GM21360 (cell line): Measurements from ENCODE around the gene CDHR1.
"Not testable (repeated sequence)": the region's sequence is repeated elsewhere in the genome, so short reads cannot be mapped to it uniquely, and the experiment has no call there.

Source experiments
- ATAC-seq: cut with Tn5 transposase; IDR thresholded peaks from one replicate; pipeline ENCODE4 v1.9.1; 2021; ENCODE audit warnings: mild to moderate bottlenecking, moderate library complexity; ENCODE audit not compliant: unreplicated experiment

The CDHR1 gene

DNA sequence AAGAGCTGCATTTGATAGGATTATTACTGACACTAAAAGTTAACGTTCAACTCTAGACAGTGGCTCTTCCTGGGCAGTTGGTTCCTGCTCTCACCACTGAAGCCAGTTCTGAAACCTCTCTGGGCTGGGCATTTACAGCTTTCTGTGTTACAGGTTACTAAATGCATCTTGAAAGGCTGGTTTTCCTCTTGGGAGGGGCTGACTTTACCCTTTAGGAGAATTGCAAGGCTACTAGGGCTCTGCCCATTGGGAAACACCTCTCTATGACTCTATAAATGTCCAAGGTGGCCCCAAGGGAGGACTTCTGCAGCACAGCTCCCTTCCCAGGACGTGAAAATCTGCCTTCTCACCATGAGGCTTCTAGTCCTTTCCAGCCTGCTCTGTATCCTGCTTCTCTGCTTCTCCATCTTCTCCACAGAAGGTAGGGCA, 20.8 kb upstream of the CDHR1 start, which contains the start of gene GPR15LG:
TSS of gene GPR15LG (plus strand) at position 301 of the 429 bp plus-strand sequence. CDS start at position 352, 51 bp downstream.
- ATAC-seq = no peak

DNA sequence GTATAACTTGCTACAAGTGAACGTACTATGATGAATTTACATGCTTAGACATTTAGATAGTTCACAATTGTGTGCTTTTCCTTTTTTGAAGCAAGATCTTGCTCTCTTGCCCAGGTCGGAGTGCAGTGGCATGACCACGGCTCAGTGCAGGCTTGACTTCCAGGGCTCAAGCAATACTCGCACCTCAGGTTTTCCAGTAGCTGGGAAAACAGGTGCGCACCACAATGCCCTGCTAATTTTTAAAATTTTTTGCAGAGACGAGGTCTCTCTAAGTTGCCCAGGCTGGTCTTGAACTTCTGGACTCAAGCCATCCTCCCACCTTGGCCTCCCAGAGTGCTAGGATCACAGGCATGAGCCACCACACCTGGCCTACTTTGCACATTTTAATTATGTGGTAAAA, 18.9 kb upstream of the CDHR1 start:
- ATAC-seq = no peak

DNA sequence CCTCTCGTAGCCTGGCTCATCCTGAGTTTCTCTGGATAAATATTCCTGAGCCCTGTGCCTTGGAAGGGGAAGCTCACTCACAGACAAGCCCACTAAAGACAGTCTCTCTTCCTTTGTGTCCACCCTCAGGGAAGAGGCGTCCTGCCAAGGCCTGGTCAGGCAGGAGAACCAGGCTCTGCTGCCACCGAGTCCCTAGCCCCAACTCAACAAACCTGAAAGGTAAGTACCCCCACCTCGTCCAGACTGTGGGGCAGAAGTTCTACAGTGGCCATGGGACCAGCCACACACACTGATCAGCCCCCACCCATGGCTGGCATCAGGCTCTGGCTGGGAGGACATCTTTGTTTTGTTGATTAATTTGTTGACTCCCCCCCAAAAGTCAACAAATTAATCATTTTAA, 18.0 kb upstream of the CDHR1 start:
- ATAC-seq = no peak

DNA sequence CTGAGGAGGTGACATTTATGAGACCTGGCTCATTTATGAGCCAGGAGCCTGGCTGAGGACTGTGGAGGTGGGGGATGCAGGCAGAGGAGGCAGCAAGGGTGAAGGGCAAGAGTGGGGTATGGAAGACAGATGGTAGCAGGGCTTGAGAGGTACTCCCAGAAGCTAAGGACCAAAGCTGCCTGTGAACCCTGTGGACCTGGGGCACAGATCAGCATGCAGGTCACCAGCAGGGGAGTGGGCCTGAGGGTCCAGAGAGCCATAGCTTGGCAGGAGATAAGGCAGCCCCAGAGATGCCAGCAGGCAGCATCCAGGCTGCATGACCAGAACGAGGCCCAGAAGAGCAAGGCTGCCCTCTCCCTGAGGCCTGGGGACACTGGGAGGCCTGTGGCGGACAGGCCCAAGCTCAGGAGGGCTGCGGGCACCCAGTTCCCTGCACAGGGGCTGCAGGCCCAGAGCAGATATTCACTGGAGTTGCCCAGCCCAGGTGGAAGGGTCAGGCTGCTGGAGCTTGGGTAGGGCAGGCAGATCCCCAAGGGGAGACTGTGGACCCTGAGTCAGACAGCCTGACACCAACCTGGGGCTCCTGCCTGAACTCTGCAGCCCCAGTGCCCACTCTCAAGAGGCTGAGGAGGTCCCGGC, 17.4 kb upstream of the CDHR1 start:
- no peak for ATAC-seq

DNA sequence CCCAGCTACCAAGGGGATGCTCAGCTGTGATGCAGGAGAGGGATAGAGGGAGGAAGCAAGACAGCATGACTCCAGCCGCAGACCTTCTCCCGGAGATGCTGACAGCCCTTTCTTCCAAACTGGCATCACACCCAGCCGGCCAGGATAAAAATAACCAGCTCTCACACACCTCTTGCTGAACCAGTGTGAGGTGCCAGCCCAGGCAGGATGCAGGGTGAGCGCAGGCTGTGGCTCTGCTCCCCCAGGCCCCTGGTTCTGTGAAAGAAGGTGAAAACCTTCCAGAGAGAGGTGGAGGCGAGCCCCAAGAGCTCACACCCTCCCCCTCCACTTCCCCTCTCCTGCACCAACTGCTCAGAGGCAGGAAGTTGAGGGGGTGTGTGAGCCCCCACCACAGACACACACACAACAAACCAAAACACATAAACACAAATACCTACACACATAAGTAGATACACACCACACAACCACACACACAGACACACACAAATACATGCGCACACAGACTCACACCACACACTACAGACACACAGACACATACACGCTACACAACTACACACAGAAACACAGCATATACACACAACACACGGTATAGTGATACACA, 16.7 kb upstream of the CDHR1 start:
- ATAC-seq = no peak

DNA sequence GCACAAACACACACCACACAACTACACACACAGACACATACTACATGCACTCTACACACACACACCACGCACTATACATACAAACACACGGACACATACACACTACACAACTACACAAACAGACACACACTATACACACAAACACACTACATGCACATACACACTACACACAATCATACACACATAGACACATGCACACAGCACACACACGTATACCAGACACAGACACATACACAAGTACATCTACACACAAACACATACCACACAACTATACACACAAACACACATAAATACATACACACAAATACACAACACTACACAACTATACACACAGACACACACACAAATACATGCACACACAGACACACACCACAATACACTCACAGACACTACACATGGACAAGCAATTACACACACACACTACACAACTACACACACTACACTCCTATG, 16.2 kb upstream of the CDHR1 start:
- no peak for ATAC-seq

DNA sequence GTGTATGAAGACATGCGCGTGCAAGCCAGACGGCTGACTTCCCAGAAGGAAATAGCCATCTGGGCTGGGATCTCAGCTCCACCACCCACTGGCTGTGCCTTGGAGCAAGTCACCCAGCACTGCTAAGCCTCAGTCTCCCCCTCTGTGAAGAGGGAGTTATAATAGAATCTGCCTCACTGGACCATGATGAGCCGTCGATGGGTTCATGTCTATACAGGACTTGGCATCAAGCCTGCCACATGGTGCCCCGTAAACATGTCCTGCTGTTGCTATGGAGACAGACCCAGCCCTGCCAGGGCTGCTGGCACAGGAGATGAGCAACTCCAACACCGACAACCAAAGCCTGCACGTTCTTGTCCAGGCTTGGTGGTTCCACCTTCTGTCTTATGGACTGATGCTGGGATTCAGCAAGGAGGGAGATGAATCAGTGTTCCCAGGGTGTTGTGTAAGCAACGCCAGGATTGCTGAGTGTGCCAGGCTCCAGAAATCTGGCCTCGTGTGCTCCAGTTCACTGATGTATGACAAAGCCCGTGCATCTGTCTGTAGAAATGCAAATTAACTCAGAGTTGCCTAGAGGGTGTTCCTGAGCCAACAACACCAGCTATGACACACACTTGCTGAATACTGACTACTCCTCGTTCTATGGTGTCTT, 15.2 kb upstream of the CDHR1 start:
- ATAC-seq = peak; percentile 88

DNA sequence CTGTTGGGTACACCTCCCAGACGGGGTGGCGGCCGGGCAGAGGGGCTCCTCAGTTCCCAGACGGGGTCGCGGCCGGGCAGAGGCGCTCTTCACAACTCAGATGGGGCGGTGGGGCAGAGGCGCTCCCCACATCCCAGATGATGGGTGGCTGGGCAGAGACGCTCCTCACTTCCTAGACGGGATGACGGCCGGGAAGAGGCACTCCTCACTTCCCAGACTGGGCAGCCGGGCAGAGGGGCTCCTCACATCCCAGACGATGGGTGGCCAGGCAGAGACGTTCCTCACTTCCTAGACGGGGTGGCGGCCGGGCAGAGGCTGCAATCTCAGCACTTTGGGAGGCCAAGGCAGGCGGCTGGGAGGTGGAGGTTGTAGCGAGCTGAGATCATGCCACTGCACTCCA, 14.0 kb upstream of the CDHR1 start:
- ATAC-seq = not testable (repeated sequence)

DNA sequence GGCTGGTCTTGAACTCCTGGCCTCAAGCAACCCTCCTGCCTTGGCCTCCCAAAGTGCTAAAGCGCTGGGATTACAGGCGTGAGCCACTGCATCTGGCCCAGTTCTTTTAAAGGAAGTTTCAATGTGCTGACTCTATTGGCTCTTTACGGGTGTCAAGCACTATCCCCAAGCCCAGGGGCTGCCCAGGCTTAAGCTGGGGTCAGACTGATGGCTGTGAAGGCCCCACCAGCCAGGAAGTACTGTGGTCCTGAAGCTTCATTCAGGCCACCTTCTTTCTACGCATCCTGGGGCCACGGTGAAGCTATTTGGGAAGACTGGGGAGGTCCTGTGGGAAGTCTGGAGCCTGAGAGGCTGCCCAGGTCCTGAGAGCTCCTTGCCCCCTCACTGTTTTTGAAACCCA, 12.7 kb upstream of the CDHR1 start:
- ATAC-seq = no peak

DNA sequence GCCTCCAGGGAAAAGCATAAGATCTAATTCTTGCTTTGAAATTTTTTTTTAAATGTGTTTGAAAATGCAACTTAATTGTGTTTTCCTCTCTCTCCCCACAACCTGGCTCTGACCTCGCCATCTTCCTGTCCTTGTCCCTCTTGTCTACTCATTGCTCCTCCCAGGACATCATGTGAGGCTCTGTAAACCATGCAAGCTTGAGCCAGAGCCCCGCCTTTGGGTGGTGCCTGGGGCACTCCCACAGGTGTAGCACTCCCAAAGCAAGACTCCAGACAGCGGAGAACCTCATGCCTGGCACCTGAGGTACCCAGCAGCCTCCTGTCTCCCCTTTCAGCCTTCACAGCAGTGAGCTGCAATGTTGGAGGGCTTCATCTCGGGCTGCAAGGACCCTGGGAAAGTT, 9.8 kb upstream of the CDHR1 start:
- ATAC-seq = no peak

DNA sequence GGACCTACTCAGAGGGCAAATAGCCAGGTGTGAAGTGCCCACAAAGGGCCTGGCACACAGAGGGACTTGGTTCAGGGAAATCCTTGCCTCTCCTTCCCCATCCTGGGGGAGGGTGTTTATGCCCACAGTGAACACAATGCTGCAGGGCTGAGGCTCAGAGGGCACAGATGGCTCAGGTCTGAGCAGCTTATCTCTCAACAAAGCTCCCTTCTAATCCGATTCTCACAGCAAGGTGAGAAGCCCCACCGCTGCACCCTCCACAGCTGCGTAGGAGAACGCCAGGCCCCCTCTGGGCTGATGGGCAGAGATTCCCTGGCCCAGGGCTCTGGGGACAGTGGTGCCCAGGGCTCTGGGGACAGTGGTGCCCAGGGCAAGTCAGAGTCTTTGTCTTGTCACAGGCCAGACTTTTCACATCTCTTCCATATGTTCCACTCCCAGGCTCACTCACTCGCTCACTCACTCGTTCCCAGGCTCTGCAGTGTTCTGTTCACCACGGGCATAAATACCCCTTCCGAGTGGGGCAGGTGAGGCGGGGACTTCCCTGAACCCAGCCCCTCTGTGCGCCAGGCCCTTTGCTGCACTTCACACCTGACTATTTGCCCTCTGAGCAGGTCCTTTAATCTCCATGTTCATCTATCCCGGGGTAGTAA, 8.7 kb upstream of the CDHR1 start:
- ATAC-seq = no peak

DNA sequence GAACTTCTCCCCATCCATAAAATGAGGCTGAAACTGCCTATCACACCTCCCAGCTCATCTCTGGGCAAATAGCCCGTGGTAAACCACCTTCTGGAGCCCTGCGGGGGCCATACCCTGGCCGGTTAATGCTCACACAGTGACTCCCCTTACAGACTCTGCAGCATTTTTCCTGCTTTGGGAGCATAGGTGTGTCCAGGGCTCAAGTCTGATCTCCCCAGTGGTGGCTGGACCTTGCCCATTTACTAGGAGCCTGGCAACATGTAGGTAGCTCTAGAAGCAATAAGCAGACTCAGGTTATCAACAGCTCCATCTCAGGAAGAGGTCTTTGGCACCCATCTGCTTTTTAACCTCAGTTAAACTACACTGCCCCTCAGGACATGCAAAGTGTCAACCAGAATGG, 5.5 kb upstream of the CDHR1 start:
- ATAC-seq = no peak

DNA sequence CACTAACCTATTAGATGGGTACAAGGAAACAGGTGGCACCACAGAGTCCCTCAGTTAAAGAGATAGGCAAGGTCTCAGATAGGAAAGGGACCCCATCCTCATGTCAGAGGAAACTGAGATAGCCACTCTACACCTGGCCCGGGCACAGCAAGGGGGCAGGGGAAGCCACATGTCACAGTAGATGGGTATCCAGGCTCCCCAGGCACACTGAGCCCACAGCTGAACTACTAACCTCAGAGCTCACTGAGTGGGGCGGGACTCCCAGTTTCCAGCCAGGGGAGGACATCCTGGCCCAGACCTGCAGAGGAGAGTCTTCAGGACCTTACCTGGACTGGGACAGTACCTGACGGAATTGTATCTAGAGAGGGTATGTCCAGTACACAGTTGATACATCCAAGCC, 3.7 kb upstream of the CDHR1 start:
- ATAC-seq = no peak

DNA sequence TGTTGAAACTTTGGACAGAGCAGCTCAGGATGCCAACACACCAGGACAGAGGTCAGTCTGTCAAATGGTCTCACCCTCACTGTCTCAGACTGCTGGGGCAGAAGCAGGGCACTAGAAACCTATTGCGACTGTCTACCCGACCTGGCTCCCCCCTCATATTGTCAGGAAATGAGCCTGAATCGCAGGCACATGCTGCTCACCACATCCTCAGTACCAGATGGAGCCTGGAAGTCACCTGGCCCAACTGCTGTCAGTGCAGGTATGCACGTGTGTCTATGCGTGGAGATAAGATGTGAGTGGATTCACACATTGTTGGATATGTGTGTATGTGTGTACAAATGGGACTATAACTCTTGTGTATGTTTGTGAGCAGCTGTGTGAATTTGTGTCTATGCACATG, 3.2 kb upstream of the CDHR1 start:
- ATAC-seq = no peak

DNA sequence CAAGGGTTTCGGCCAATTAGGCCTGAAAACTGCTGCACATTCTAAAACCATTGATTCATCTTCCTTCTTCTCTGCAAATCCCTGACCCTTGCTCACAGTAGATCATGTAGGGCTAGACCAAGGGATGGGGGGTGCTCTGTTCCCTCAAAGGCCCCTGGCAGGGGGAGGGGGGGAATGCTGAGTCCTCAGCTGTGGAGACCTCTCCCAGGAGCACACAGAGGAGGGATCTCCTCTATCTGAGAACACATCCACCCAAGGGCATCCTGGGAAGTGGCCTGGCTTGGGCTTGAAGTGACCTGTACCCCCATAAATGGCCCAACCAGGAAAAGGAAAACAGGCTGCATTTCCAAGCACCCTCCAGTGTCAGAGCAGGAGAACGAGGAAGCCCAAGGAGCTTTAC, 1.0 kb upstream of the CDHR1 start:
- no peak for ATAC-seq

DNA sequence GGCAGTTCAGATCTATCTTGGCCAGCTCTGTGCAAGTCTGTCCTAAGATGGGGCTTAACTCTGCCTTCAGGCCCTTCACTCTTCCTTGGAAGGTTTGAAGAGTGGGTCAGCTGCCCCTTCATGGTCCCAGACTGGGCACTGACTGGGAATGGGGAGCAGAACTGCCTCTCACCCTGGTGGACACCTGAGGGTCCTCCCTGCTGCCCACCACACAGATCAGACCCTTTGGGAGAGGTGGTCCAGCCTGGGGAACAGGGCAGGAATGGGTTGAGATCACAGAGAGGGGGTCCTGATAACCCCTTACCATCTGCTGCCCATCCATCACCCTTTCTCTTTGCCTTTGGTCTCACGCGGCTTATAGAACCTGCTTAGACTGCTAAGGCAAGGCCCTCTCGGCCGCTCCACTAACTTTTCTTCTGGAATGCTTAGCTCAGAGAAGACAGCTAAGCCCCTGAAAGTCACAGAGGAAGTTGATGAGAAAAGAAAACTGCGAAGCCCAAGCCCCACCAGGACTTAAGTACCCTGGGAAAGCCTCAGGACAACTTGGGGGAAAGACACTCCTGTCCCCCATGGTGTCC, 402 bp upstream of the CDHR1 start:
- peak; percentile 4 for ATAC-seq

DNA sequence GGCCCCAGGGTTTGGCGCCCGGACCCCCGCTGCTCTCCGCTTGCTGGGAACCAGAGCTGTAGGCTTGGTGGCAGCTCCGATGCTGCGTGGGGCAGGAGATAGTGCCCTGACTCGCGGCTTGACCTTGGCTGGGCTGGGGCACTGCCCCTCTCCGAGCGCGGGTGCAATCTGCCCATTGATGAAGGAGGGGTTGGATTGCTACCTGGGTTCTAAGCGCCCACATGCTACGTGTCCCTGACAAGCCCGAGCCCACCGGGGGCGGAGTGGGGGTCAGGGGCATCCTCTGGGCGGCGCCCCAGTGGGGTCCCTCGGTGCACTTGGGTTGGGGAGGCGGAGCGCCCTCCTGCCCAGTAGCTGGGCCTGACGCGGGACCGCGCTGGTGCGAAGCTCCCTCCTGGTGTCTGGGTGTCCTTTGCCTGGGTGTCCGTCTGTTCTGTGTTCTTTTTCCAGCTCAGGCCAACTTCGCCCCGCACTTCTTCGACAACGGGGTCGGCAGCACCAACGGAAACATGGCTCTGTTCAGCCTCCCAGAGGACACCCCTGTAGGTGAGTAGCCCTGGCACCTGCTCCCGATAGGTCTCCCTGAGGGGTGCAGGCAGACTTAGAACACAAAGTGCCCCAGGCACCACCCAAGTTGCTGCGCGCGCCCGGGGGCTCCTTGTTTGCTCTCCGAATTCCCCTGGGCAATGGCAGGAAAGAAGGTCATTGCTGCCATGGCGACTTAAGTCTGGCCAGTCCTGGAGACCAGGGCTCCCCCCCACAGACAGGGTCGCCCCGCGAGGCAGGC, 900 bp downstream of the CDHR1 start:
- no peak for ATAC-seq

DNA sequence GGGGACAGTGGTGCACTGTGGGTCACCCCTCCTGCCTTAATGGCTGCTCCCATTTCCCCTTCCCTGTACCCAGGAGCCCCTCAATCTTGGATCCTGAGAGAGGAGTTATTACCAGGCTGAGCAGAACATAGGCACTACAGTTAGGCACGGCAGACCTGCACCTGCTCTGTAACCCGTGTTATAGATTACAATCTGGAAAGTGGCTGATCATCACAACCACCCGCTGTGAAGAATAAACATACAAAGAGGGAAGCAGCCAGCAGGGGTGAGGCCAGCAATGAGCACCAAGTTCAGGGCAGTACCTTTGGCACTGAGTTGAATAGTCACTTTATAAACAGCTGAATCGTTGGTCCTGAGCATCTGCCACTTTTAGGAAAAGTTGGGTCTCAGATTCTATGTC, 1.7 kb downstream of the CDHR1 start:
- ATAC-seq = no peak

DNA sequence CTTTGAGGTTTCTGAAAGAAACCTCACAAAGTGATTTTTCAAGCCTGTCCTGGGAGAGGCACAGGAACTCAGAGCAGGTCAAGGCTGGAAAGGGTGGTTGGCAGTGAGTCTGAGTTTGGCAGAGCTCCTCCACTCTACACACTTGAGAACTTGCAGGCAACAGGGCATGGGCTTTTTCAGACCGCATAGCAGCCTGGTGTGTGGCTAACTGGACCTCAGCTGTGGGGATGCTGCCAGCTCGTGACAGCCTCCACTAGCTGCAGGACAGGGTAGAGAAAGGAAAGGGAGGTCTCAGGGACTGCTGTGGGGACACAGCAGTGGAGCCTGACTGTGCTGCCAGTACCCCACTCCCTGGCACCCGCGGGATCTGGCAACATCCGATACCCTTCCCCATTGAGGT, 2.6 kb downstream of the CDHR1 start:
- ATAC-seq = no peak

DNA sequence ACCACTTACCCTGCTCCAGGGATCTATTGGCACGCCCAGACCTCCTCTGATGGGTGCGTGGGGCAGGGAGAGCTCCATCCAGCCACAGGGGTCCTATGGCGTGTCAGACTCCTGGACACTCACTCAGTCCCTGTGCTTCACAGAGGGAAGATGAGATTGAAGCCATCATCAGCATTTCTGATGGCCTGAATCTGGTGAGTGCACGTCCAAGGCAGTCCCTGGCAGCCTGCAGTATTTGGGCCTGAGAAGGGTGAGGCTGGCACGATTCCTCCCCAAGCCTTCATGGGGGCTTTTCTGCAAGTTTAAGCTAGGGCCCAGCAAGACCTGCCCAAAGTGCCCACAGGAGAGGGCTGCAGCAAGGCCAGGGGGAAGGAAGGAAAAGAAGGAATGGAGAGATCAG, 3.3 kb downstream of the CDHR1 start:
- ATAC-seq = no peak
